Lung (tissue), 16 donors: ENCODE data around the gene CXorf38. TPM values are rescaled to one million over a fixed set of nuclear protein-coding genes. Genes with fewer than 3 reads are reported as not detected.

Experiments used
- ATAC-seq: fragments of 200-7000 bp; cut with Tn5 transposase; one replicate; pipeline ENCODE4 v1.9.1; 2020; ENCODE audit warnings: moderate number of reproducible peaks; ENCODE audit not compliant: insufficient read depth, low FRiP score
- DNase-seq, 3 donors: peaks; one replicate each; pipeline ENCODE4 v3.0.0-alpha.2; 2013 to 2017
- H3K27ac ChIP-seq, 2 donors: one replicate each; pipeline ENCODE4 v1.5.1; 2013; ENCODE audit warnings: mild to moderate bottlenecking in 2 of 2, moderate library complexity in 2 of 2, control low read depth in 1 of 2, inconsistent platforms in 1 of 2, low read depth in 1 of 2, low read length in 1 of 2
- H3K27me3 ChIP-seq, 3 donors: one replicate each; pipeline ENCODE4 v1.5.1; 2013; ENCODE audit warnings: low read length in 2 of 3; ENCODE audit not compliant: control insufficient read depth in 3 of 3, insufficient read depth in 3 of 3
- H3K36me3 ChIP-seq, 4 donors: one replicate each; pipeline ENCODE4 v1.5.1; 2013; ENCODE audit warnings: low read length in 4 of 4, mild to moderate bottlenecking in 1 of 4, moderate library complexity in 1 of 4; ENCODE audit not compliant: control insufficient read depth in 4 of 4, insufficient read depth in 4 of 4
- H3K4me1 ChIP-seq, 5 donors: one replicate each; pipeline ENCODE4 v1.5.1; 2013; ENCODE audit warnings: low read length in 5 of 5, mild to moderate bottlenecking in 2 of 5, moderate library complexity in 1 of 5; ENCODE audit not compliant: control insufficient read depth in 5 of 5, insufficient read depth in 5 of 5
- H3K4me3 ChIP-seq: one replicate; pipeline ENCODE4 v1.5.1; 2013; ENCODE audit warnings: mild to moderate bottlenecking, control low read depth, moderate library complexity
- H3K9ac ChIP-seq, 2 donors: one replicate each; pipeline ENCODE4 v1.5.1; 2013; ENCODE audit warnings: low read length in 2 of 2, control low read depth in 1 of 2; ENCODE audit not compliant: insufficient read depth in 1 of 2
- H3K9me3 ChIP-seq, 4 donors: one replicate each; pipeline ENCODE4 v1.5.1; 2013; ENCODE audit warnings: low read length in 3 of 4, mild to moderate bottlenecking in 1 of 4, moderate library complexity in 1 of 4; ENCODE audit not compliant: control insufficient read depth in 4 of 4, insufficient read depth in 3 of 4
- CTCF ChIP-seq: IDR thresholded peaks from 2 replicates; pipeline ENCODE4 v1.5.1; 2012; ENCODE audit warnings: mild to moderate bottlenecking; ENCODE audit errors: control extremely low read depth, extremely low read depth
- WGBS, 2 donors: extraction: QIAGEN DNeasy Blood & Tissue Kit; methylation state at CpG; one replicate each; pipeline ENCODE4 v1.1.7; 2013; 5-methylcytosine and 5-hydroxymethylcytosine counted together
- long read RNA-seq, 5 donors: transcript quantifications; one replicate each; lab custom pipeline, GENCODE V29; 2026
- polyA plus RNA-seq, 2 donors: library from polyadenylated mRNA; stranded (reverse); fragments of 200-250 nt; gene quantifications; one replicate each; pipeline ENCODE4 v1.2.1, GENCODE V29; 2013
- total RNA-seq, 2 donors: library from RNA; depleted of rRNA in 1 of 2; stranded (reverse); fragments of >200 nt in 1 of 2; gene quantifications; one replicate each; pipeline ENCODE4 v1.2.1, GENCODE V29; 2014 to 2021
- donor health status: control.
- donor health status: control.
- donor health status: Bipolar disorder and iron deficiency.
- donor health status: healthy.
- donor health status: DM: yes; HTN: yes; CAD: no.

Gene CXorf38
- total RNA-seq: 10 to 100 TPM; 16.2 to 17.8 TPM
- polyA plus RNA-seq: 10 to 100 TPM in 1 of 2 donors, 1 to 10 TPM in 1; 8.2 to 16.0 TPM
- long read RNA-seq, donor 1, partial matches to known transcripts: 0 of 1 reads
- long read RNA-seq, donor 1, other reads (novel, unspliced or antisense): 0 of 1 reads
- long read RNA-seq, donor 2, partial matches to known transcripts: 0 of 2 reads
- long read RNA-seq, donor 2, other reads (novel, unspliced or antisense): 0 of 2 reads
- long read RNA-seq, donor 3, partial matches to known transcripts: 0 of 2 reads
- long read RNA-seq, donor 3, other reads (novel, unspliced or antisense): 0 of 2 reads
- long read RNA-seq, donor 4, partial matches to known transcripts: 0 of 1 reads
- long read RNA-seq, donor 4, other reads (novel, unspliced or antisense): 0 of 1 reads
- long read RNA-seq, donor 5, partial matches to known transcripts: 0 of 3 reads
- long read RNA-seq, donor 5, other reads (novel, unspliced or antisense): 0 of 3 reads

GRCh38 chrX:40647307-40648197 lies at the start of gene CXorf38:
CXorf38 (minus strand) TSS chrX:40647561; CDS start chrX:40647520, 41 bp downstream.
- WGBS, 2 donors: 2 to 4% methylated on average over 51 to 66 of the region's 66 CpGs
- TF ChIP-seq CTCF: no peak
- Histone ChIP-seq H3K4me3 (peak within 1 kb of the TSS; percentile 95), H3K4me1 (peaks cover 0 to 14% (median 4%) of the 10 kb centered on the region in 5 donors), H3K27me3 (peaks cover 0 to 26% (median 17%) of the 10 kb centered on the region in 3 donors), H3K27ac (peak within 1 kb of the TSS; percentile 87 to 91), H3K9me3 (no peaks in the 10 kb centered on the region), H3K36me3 (no peaks in the 10 kb centered on the region), H3K9ac (peak within 1 kb of the TSS; percentile 68 to 79)
- peak; percentile 77 for ATAC-seq
- peak; percentile 93 to 95 (median 95) for DNase-seq

DNA sequence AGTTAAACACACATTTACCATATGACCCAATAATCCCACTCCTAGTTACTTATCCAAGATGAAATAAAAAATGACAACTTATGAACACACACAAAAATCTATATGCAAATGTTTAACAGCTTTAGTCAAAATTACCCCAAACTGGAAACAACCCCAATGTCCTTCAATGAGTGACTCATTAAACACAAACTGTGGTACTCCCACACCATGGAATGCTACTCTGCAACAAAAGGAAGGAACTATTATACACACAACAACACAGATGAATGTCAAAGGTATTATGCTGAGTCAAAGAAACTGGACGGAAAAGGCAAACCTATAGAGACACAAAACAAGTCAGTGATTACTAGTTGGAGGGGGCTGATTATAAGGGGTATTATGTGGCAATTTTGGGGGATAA lies 47.4 kb upstream of the CXorf38 start:
- 95 to 97% methylated on average over 1 of the region's 1 CpG for WGBS, 2 donors
- no peak for ATAC-seq
- TF ChIP-seq CTCF: no peak

DNA sequence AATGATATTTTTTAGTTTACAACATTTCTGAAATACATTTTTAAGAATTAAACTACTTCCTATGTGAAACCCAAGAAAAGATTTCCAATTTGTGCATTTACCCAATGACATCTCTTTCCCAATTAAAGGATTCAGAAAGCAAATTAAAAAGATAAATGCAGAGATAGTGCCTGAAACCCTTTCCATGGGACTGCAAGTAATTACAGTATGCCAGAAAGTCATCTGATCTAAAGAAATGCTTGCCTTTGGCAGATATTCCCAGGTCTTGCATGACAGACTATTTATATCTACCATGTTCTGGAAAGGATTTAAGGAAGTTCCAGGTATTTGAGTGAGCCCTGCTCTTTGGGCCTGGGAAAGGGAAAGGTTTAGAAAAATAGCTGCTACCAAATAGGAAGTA lies 41.6 kb upstream of the CXorf38 start:
- no peak overlapping the region for H3K9ac ChIP-seq
- H3K4me3 ChIP-seq: no peak overlapping the region
- H3K9me3 ChIP-seq: no peaks in the 10 kb centered on the region
- no peak overlapping the region for H3K27ac ChIP-seq
- H3K36me3 ChIP-seq: peaks cover 0 to 11% (median 9%) of the 10 kb centered on the region in 4 donors
- peaks cover 0 to 3% (median 0%) of the 10 kb centered on the region in 5 donors for H3K4me1 ChIP-seq
- ATAC-seq: no peak
- peaks cover 0 to 23% (median 19%) of the 10 kb centered on the region in 3 donors for H3K27me3 ChIP-seq
- TF ChIP-seq CTCF: no peak
- no peak for DNase-seq

More for the DNA sequence above, 47.4 kb upstream of the CXorf38 start:
- H3K9ac ChIP-seq: no peak overlapping the region
- DNase-seq: no peak
- no peaks in the 10 kb centered on the region for H3K4me1 ChIP-seq
- no peak overlapping the region for H3K27ac ChIP-seq
- peaks cover 0 to 14% (median 8%) of the 10 kb centered on the region in 4 donors for H3K36me3 ChIP-seq
- peaks cover 0 to 22% (median 12%) of the 10 kb centered on the region in 3 donors for H3K27me3 ChIP-seq
- H3K9me3 ChIP-seq: no peaks in the 10 kb centered on the region
- H3K4me3 ChIP-seq: no peak overlapping the region
